ENCODE results near the gene WDR48.

The WDR48 gene

GRCh38 chr3:39065197-39065596, 13.4 kb downstream of the WDR48 start:
- H3K4me3 ChIP-seq (ENCODE audit: low read depth in 1 of 2, low read length in 2 of 2), result no peak overlapping the region
- H3K27ac ChIP-seq (ENCODE audit: low read depth, low read length), result no peak overlapping the region
- no peaks in the 10 kb centered on the region for H3K9me3 ChIP-seq (ENCODE audit: low read length)
- H3K27me3 ChIP-seq (ENCODE audit: control insufficient read depth in 1 of 2, insufficient read depth in 2 of 2, low read length in 2 of 2), result no peaks in the 10 kb centered on the region
- no peak overlapping the region for H3K9ac ChIP-seq (ENCODE audit: low read length)
- H3K36me3 ChIP-seq (ENCODE audit: insufficient read depth, low read length), result peaks cover 18% of the 10 kb centered on the region
- no peaks in the 10 kb centered on the region for H3K4me1 ChIP-seq (ENCODE audit: insufficient read depth, low read length)

- H3K4me3 ChIP-seq (ENCODE audit: low read depth in 1 of 2, low read length in 2 of 2), result no peak overlapping the region
- H3K27me3 ChIP-seq (ENCODE audit: control insufficient read depth in 1 of 2, insufficient read depth in 2 of 2, low read length in 2 of 2), result no peaks in the 10 kb centered on the region
- peaks cover 24% of the 10 kb centered on the region for H3K36me3 ChIP-seq (ENCODE audit: insufficient read depth, low read length)
- no peak overlapping the region for H3K9ac ChIP-seq (ENCODE audit: low read length)
- no peak overlapping the region for H3K27ac ChIP-seq (ENCODE audit: low read depth, low read length)
- H3K4me1 ChIP-seq (ENCODE audit: insufficient read depth, low read length), result no peaks in the 10 kb centered on the region
- H3K9me3 ChIP-seq (ENCODE audit: low read length), result no peaks in the 10 kb centered on the region
Measured at GRCh38 chr3:39067286-39067685, 15.5 kb downstream of the WDR48 start.

GRCh38 chr3:39068556-39068955, 16.7 kb downstream of the WDR48 start:
- Histone ChIP-seq H3K27ac (ENCODE audit: low read depth, low read length) (no peak overlapping the region), H3K9me3 (ENCODE audit: low read length) (no peaks in the 10 kb centered on the region), H3K4me3 (ENCODE audit: low read depth in 1 of 2, low read length in 2 of 2) (no peak overlapping the region), H3K27me3 (ENCODE audit: control insufficient read depth in 1 of 2, insufficient read depth in 2 of 2, low read length in 2 of 2) (no peaks in the 10 kb centered on the region), H3K9ac (ENCODE audit: low read length) (no peak overlapping the region), H3K4me1 (ENCODE audit: insufficient read depth, low read length) (no peaks in the 10 kb centered on the region), H3K36me3 (ENCODE audit: insufficient read depth, low read length) (peaks cover 29% of the 10 kb centered on the region)

- Histone ChIP-seq H3K27ac (ENCODE audit: low read depth, low read length) (no peak overlapping the region), H3K9me3 (ENCODE audit: low read length) (no peaks in the 10 kb centered on the region), H3K27me3 (ENCODE audit: control insufficient read depth in 1 of 2, insufficient read depth in 2 of 2, low read length in 2 of 2) (no peaks in the 10 kb centered on the region), H3K9ac (ENCODE audit: low read length) (no peak overlapping the region), H3K4me3 (ENCODE audit: low read depth in 1 of 2, low read length in 2 of 2) (no peak overlapping the region), H3K36me3 (ENCODE audit: insufficient read depth, low read length) (peaks cover 61% of the 10 kb centered on the region), H3K4me1 (ENCODE audit: insufficient read depth, low read length) (no peaks in the 10 kb centered on the region)
Measured at GRCh38 chr3:39075910-39076309, 24.1 kb downstream of the WDR48 start.

GRCh38 chr3:39079530-39079929, 27.7 kb downstream of the WDR48 start:
- no peak overlapping the region for H3K4me3 ChIP-seq (ENCODE audit: low read depth in 1 of 2, low read length in 2 of 2)
- no peak overlapping the region for H3K9ac ChIP-seq (ENCODE audit: low read length)
- H3K9me3 ChIP-seq (ENCODE audit: low read length), result no peaks in the 10 kb centered on the region
- no peaks in the 10 kb centered on the region for H3K4me1 ChIP-seq (ENCODE audit: insufficient read depth, low read length)
- H3K36me3 ChIP-seq (ENCODE audit: insufficient read depth, low read length), result peaks cover 55% of the 10 kb centered on the region
- no peaks in the 10 kb centered on the region for H3K27me3 ChIP-seq (ENCODE audit: control insufficient read depth in 1 of 2, insufficient read depth in 2 of 2, low read length in 2 of 2)
- no peak overlapping the region for H3K27ac ChIP-seq (ENCODE audit: low read depth, low read length)

- Histone ChIP-seq H3K4me3 (ENCODE audit: low read depth in 1 of 2, low read length in 2 of 2) (no peak overlapping the region), H3K9me3 (ENCODE audit: low read length) (no peaks in the 10 kb centered on the region), H3K27ac (ENCODE audit: low read depth, low read length) (no peak overlapping the region), H3K9ac (ENCODE audit: low read length) (no peak overlapping the region), H3K27me3 (ENCODE audit: control insufficient read depth in 1 of 2, insufficient read depth in 2 of 2, low read length in 2 of 2) (no peaks in the 10 kb centered on the region), H3K36me3 (ENCODE audit: insufficient read depth, low read length) (peaks cover 53% of the 10 kb centered on the region), H3K4me1 (ENCODE audit: insufficient read depth, low read length) (no peaks in the 10 kb centered on the region)
Measured at GRCh38 chr3:39080026-39080425, 28.2 kb downstream of the WDR48 start.

GRCh38 chr3:39082666-39083313, 31.0 kb downstream of the WDR48 start:
- Histone ChIP-seq H3K9ac (ENCODE audit: low read length) (no peak overlapping the region), H3K4me1 (ENCODE audit: insufficient read depth, low read length) (no peaks in the 10 kb centered on the region), H3K4me3 (ENCODE audit: low read depth in 1 of 2, low read length in 2 of 2) (no peak overlapping the region), H3K36me3 (ENCODE audit: insufficient read depth, low read length) (peaks cover 52% of the 10 kb centered on the region), H3K27ac (ENCODE audit: low read depth, low read length) (no peak overlapping the region), H3K9me3 (ENCODE audit: low read length) (no peaks in the 10 kb centered on the region), H3K27me3 (ENCODE audit: control insufficient read depth in 1 of 2, insufficient read depth in 2 of 2, low read length in 2 of 2) (no peaks in the 10 kb centered on the region)

GRCh38 chr3:39086144-39086543, 34.3 kb downstream of the WDR48 start:
- H3K27me3 ChIP-seq (ENCODE audit: control insufficient read depth in 1 of 2, insufficient read depth in 2 of 2, low read length in 2 of 2), result no peaks in the 10 kb centered on the region
- no peak overlapping the region for H3K27ac ChIP-seq (ENCODE audit: low read depth, low read length)
- peaks cover 60% of the 10 kb centered on the region for H3K36me3 ChIP-seq (ENCODE audit: insufficient read depth, low read length)

GRCh38 chr3:39088456-39088855, 36.6 kb downstream of the WDR48 start:
- no peaks in the 10 kb centered on the region for H3K9me3 ChIP-seq (ENCODE audit: low read length)
- H3K4me1 ChIP-seq (ENCODE audit: insufficient read depth, low read length), result no peaks in the 10 kb centered on the region
- no peaks in the 10 kb centered on the region for H3K27me3 ChIP-seq (ENCODE audit: control insufficient read depth in 1 of 2, insufficient read depth in 2 of 2, low read length in 2 of 2)
- no peak overlapping the region for H3K9ac ChIP-seq (ENCODE audit: low read length)
- peaks cover 61% of the 10 kb centered on the region for H3K36me3 ChIP-seq (ENCODE audit: insufficient read depth, low read length)
- H3K27ac ChIP-seq (ENCODE audit: low read depth, low read length), result no peak overlapping the region
- H3K4me3 ChIP-seq (ENCODE audit: low read depth in 1 of 2, low read length in 2 of 2), result no peak overlapping the region

More at GRCh38 chr3:39086144-39086543, 34.3 kb downstream of the WDR48 start:
- H3K4me3 ChIP-seq (ENCODE audit: low read depth in 1 of 2, low read length in 2 of 2), result no peak overlapping the region
- no peak overlapping the region for H3K9ac ChIP-seq (ENCODE audit: low read length)
- H3K9me3 ChIP-seq (ENCODE audit: low read length), result no peaks in the 10 kb centered on the region
- H3K4me1 ChIP-seq (ENCODE audit: insufficient read depth, low read length), result no peaks in the 10 kb centered on the region

- no peaks in the 10 kb centered on the region for H3K9me3 ChIP-seq (ENCODE audit: low read length)
- no peaks in the 10 kb centered on the region for H3K27me3 ChIP-seq (ENCODE audit: control insufficient read depth in 1 of 2, insufficient read depth in 2 of 2, low read length in 2 of 2)
- no peak overlapping the region for H3K27ac ChIP-seq (ENCODE audit: low read depth, low read length)
- no peak overlapping the region for H3K4me3 ChIP-seq (ENCODE audit: low read depth in 1 of 2, low read length in 2 of 2)
- no peak overlapping the region for H3K9ac ChIP-seq (ENCODE audit: low read length)
- peaks cover 59% of the 10 kb centered on the region for H3K36me3 ChIP-seq (ENCODE audit: insufficient read depth, low read length)
- H3K4me1 ChIP-seq (ENCODE audit: insufficient read depth, low read length), result no peaks in the 10 kb centered on the region
Measured at GRCh38 chr3:39088889-39089288, 37.1 kb downstream of the WDR48 start.

- Histone ChIP-seq H3K4me3 (ENCODE audit: low read depth in 1 of 2, low read length in 2 of 2) (no peak overlapping the region), H3K27me3 (ENCODE audit: control insufficient read depth in 1 of 2, insufficient read depth in 2 of 2, low read length in 2 of 2) (no peaks in the 10 kb centered on the region), H3K4me1 (ENCODE audit: insufficient read depth, low read length) (no peaks in the 10 kb centered on the region), H3K27ac (ENCODE audit: low read depth, low read length) (no peak overlapping the region), H3K9ac (ENCODE audit: low read length) (no peak overlapping the region), H3K36me3 (ENCODE audit: insufficient read depth, low read length) (peaks cover 69% of the 10 kb centered on the region), H3K9me3 (ENCODE audit: low read length) (no peaks in the 10 kb centered on the region)
Measured at GRCh38 chr3:39090922-39091321, 39.1 kb downstream of the WDR48 start.

All from muscle layer of colon (tissue), 2 donors.